GM19328 (cell line): ENCODE data around the gene PDE10A.

Experiments
- ATAC-seq: cut with Tn5 transposase; IDR thresholded peaks from one replicate; pipeline ENCODE4 v1.9.1; 2021; ENCODE audit warnings: mild to moderate bottlenecking, moderate library complexity; ENCODE audit not compliant: unreplicated experiment

PDE10A gene

DNA sequence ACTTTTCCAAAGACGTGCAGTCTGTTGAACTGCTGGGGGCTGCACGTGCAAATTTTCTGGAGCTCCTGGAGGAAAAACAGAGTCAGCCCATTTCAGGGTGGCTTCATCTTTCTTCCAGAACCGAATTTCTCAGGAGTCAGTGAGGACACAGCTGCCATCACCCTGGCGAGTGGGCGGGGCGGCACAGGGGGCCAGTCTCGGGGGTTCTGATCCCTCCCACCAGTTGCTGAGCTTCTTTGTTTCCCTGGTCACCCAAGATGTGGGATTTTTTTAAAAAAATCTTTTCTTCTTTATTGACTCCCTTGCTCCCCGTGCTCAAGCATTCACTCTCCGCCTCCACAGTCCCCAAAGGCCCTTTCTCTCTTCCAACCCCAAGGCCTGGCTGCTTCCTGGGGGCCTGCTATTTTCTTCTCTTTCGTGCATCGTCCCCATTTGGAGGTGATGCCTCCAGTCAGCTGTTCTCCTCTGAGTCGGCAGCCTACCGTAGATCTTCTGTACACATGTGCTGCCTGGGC is 362.6 kb downstream of the PDE10A start:
- ATAC-seq, result no peak

DNA sequence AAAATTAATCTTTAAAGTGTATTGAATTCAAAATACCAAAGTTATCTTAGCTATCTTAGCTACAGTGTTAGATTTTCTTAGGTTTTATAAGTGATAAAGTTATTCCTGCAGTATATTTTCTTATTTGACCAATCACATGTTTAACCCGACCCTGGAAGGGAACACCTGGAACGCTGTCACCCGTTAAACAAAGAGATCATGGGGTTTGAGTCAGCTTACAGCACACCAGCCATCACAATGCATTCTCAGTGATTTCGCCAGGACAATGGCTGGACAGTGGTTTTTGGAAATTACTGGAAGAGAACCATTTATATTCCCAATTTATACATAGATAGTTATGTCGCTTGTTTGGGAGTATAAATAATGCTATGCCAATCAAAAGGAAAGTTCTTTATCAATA is 364.2 kb downstream of the PDE10A start:
- no peak for ATAC-seq

DNA sequence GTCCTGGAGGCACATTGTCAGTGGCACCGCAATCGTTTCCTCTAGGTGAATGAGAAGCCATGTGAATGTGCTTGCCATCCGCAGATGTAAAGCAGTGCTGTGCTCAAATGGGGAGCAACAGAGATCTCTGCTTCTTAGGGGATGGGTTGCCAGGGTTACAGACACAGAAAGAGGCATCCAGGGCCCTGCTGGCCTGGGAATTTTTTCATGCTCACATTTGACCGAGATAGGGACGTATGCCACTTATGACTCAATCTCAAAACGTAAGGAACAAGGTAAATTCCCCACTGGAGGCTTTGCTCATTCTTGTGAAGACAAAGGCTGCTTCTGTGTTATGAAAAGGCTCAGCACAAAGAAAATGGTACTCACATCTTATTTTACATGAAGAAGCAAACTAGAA is 364.6 kb downstream of the PDE10A start:
- no peak for ATAC-seq

DNA sequence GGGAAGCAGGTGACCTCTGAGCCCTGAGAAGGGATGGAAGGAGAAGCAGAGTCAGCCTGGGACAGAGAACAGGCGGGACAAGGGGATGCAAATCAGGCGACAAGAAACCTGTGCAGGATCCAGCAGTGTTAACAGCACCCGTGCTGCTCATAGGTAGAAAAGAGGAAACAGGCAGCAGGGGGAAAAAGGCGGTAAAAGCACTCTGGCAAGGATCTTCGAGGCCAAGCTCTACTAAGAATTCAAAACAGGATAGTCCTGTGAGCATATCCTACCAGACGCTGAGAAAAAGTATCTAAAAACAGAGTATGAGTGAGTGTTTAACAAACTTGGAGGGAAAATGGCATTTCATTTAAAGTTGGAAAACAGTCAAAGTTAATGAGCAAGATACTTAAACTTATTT is 370.4 kb downstream of the PDE10A start:
- no peak for ATAC-seq
